G401.6 (cell line): ENCODE measurements around the gene CRBN.

Experiments used
- FAIRE-seq: peaks from 2 replicates; lab custom pipeline; 2012; peaks lifted over from hg19 to GRCh38; lab: Jason Lieb, UNC

The CRBN gene

GRCh38 chr3:3170998-3171397, 8.5 kb downstream of the CRBN start:
- peak; percentile 84 for FAIRE-seq

DNA sequence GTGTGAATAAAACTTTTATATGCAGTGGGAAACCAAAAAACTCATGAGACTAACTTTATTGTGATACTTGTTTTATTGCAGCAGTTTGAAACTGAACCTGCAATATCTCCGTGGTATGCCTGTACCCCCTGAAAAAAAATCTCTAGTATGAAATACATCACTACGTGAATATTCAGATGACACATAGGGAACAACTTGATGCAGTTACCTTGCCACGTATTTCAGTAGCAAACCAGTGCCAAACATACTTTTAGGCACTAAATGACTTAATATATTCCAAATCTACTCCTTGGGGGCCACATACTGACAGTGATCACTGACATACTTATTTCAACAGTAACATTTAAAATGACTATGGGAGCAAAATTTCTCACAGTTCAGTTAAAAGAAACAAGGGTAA, 13.8 kb downstream of the CRBN start:
- FAIRE-seq = no peak

DNA sequence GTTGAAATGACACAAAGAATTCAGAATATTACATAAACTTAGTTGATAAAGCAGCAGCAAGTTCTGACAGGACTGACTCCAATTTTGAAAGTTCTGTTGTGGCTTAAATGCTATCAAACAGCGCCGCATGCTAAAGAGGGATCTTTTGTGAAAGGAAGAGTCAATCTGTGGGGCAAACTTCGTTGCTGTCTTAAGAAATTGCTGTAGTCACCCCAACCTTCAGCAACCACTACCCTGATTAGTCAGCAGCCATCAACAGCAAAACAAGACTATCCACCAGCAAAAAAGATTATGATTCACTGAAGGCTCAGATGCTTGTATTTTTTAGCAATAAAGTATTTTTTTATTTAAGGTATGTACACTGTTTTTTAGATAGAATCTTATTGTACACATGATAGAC, 14.2 kb downstream of the CRBN start:
- no peak for FAIRE-seq

DNA sequence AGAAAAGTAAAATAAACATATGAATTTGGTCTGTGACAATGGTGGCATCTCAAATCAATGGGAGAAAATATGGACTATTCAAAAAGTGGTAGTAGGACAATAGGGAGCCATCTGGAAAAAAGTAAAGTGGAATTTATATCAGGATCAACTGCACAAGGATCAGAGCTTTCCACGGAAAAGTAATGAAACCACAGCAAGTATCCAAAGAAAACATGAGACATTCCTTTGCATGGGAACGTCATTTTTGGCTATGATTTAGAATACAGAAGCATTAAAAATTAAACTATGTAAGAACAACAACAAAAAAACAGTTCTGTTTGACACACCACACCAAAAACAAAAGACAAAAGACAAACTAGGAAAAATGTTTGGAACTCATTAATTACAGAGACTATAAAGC, 18.7 kb downstream of the CRBN start:
- no peak for FAIRE-seq

DNA sequence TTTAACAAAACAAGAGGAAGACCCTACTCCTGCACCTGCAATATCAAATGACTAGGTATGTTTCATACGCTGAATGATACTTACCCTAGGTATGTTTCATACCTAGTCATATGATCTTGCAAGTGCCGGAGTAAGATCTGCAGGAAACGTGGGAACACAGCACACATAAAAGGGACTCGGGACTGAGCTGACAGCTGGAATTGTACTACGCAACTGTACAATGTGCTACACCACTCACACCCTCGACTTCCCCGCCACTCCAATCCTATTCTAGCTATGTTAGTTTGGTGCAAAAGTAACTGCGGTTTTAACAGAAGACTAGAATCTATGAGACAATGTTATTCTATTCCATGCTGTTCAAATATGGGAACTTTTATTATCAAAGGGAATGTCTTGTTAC, 22.0 kb downstream of the CRBN start:
- no peak for FAIRE-seq

DNA sequence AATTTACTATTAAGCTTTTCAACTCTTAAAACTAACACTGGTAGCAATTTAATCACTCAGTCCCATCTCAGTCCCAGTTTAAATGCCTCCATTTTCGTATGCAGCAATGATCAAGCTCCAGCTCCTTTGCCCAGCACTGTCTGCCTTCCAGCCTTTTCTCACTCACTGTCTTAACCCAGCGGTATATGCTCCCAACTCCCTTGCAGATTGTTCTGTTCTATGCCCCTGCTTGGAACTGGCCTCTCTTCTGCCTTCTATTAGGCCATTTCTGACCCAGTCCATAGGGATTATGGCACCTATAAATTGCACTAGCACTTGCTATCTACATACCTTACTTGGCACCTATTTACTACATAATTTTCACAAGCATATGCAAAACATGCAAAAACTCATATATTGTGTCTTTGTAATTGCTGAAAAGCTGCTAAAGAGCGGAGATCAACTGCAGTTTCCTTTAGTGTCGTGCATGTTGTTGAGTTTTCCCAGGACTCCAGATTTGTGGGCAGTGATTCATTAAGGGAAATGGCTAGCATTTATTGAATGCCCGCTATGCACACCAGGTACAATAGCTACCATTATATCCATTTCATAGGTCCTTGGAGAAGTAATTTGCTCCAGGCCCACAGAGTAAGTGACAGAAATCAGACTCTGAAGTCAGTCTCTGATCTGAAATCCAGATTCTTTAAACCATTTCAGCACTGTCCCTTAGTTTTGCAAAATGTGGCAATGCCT, 24.4 kb downstream of the CRBN start:
- no peak for FAIRE-seq

DNA sequence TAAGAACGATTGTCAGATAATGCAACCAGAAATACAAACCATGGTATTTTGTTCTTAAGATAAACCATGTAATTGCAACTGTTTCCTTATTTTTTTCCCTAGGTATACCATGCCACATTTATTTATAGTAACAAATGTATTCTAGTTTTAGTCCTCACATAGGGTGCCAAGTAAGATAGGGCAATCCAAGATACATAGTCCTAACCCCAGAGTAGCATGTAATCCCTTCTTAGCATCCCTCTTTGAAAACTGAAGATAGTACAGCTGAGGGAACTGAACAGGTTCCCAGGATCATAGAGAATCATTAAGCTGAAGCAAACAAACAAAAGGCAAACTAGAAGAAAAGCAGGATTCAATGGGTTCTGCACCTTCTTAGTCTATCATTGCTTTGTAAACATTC, 28.0 kb downstream of the CRBN start:
- FAIRE-seq = no peak

DNA sequence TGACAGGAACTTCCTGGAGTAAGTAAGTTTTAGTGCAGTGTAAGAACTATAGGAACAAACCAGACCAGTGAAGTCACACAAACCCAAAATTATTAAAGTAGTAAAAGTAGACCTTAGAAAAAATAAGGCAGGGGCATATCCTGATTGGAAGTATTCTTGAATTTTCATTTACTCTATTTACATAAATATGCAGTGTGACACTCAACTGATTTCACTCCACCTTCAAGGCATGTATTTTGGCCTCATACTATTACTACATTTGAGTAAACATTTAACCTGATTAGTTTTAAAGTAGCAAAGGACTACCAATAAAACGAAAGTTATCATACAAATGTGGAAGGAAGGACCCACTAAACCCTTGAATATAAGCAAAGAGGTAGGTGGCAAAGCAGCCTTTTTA, 29.9 kb downstream of the CRBN start:
- no peak for FAIRE-seq

DNA sequence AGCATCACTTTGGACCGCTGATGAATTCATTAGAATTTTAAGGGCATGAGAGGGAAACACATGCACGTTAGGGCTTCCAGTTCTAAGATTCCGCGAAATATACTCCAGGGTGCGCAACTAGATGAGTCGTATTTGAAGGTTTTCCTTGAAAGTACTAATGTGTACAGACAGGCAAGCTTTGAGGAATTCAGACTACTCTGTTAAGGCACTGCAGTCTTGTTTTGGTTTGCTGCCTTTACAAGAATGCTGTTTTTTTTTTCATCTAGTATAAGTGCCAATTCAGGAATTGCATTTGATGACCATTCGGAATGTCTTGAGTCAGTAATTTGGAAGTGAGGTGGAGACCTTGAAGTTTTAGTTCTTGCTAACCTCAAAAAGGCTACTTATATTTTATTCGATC, 33.7 kb downstream of the CRBN start:
- no peak for FAIRE-seq

GRCh38 chr3:3141939-3142338, 37.6 kb downstream of the CRBN start:
- no peak for FAIRE-seq

- FAIRE-seq = no peak
Measured at GRCh38 chr3:3137526-3137925, 42.0 kb downstream of the CRBN start.

- FAIRE-seq = no peak
Measured at GRCh38 chr3:3134750-3135448, 44.6 kb downstream of the CRBN start.

DNA sequence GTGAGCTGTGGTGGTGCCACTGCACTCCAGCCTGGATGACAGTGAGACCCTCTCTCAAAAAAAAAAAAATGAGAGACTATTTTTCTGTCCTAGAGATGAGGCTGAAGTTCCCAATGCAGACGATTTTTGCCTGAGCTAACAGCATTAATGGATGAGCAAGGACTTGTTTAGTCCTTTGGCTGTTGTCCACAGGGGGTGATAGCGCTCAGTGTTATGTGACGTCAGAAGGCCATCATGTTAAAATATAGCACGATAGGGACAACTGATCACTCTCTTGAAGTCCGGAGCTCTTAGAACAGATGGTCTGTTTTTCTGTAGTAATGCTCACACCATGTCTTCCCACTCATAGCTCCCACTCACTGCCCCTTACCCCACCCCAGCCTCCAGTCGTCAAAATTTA, 46.0 kb downstream of the CRBN start:
- FAIRE-seq = no peak

- no peak for FAIRE-seq
Measured at GRCh38 chr3:3129579-3129978, 49.9 kb downstream of the CRBN start.

GRCh38 chr3:3127432-3128010, 52.0 kb downstream of the CRBN start:
- FAIRE-seq = no peak

- FAIRE-seq = no peak
Measured at GRCh38 chr3:3126477-3127431, 52.7 kb downstream of the CRBN start, which contains the start of gene TRNT1. Gene TRNT1, plus strand, starts transcription at chr3:3126940. Its CDS starts 2,101 bp downstream, at chr3:3129041.

- FAIRE-seq = no peak
Measured at GRCh38 chr3:3125977-3126376, 53.5 kb downstream of the CRBN start.

DNA sequence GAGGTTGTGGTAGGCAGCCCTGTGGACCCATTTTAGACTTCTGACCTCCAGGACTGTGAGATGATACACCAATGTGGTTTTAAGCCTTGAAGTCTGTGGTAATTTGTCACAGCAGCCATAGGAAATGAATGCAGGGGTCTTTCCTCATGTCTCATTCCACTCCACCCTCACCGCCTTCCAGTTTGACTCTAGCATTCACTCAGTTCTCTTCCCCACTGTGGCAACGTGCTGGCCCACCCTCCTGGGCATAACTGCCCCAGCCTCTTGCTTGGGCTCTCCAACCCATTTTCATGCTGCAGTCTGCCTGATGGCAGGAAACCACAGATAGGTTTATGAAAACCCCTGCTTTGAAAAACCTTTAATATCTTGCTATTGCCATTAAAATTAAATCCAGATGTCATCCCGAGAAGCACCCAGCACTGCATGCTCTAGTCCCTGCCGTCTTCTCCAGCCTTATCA, 60.1 kb downstream of the CRBN start:
- no peak for FAIRE-seq

DNA sequence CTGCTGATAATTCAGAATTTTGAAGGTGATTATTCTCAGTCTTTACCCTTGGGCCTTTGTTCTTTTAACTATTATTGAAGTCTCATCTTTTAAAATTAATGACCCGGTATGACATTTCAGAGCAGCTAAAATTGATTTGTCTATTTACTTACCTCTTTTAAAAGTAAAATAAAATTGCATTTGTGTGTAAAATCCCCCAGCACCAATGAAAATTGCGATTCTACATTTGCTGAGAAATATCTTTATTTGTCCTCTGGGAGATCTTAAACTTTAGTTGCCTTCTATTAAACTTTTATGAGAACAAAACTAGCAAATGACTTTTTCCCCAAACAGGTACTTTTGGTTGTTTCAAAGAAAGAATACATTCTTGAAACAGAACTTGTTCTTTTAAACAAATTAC, 61.8 kb downstream of the CRBN start:
- no peak for FAIRE-seq

DNA sequence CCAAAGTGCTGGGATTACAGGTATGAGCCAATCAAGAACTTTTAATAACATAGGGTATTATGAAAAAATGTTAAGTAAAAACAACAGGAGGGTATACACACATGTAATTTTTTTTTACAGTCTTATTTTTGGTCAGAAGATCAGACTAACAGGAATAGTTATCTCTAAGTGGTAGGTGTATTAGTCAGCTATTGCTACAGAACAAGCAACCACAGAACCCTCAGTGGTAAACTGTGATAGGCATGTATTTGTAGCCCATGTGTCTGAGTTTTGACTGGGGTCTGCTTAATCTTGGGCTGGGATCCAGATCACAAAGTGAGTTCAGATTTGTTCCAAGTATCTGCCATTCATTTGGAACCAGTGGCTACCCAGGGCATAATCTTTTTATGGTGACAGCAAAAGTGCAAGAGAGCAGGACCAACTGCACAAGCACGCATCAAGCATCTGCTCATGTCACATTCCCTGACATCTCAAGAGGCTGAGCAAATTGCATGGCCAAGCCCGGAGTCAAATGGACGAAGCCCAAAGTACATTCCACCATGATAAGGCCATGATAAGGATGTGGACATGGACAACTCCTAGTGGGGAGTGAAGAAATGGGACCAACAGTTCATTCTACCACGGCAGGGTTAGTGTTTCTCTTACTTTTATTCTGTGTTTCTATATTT, 66.3 kb downstream of the CRBN start:
- no peak for FAIRE-seq

GRCh38 chr3:3110749-3111361, 68.6 kb downstream of the CRBN start:
- FAIRE-seq = no peak

- FAIRE-seq = no peak
Measured at GRCh38 chr3:3110299-3110630, 69.2 kb downstream of the CRBN start, which contains the start of gene IL5RA. Gene IL5RA, minus strand, starts transcription at chr3:3110374. Its CDS starts 5,390 bp downstream, at chr3:3104984.
